ENCODE data around the gene ACAA1. TPM values are rescaled to one million over a fixed set of nuclear protein-coding genes. Genes with fewer than 3 reads are reported as not detected.

ACAA1 gene
- total RNA-seq, 4 donors from 2014 or later: 24.5 to 31.2 (median 29.3) TPM

DNA sequence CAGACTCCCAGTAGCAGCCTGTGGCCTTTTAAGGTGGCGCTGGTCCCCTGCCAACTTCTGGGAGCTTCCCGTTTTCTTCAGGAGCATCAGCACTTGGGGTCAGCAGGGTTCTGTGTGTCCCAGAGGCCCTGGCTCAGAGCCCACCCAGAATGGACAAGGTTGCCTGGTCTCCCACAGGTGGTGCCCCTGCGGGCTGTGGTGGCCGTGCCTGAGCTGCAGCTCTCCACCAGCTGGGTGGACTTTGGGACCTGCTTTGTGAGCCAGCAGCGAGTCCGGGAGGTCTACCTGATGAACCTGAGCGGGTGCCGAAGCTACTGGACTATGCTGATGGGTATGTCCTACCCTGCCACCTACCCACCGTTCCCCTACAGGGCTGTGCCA is 15.5 kb downstream of the ACAA1 start:
- peaks cover 0 to 58% of the 10 kb centered on the region in 2 donors for H3K36me3 ChIP-seq
- no peaks in the 10 kb centered on the region for H3K4me1 ChIP-seq
- no peak for ATAC-seq
- H3K9me3 ChIP-seq: no peaks in the 10 kb centered on the region
- no peak overlapping the region for H3K4me3 ChIP-seq
- TF ChIP-seq POLR2A (IDR thresholded peaks at IDR 0.05): no peak
- TF ChIP-seq, protein P1, sequence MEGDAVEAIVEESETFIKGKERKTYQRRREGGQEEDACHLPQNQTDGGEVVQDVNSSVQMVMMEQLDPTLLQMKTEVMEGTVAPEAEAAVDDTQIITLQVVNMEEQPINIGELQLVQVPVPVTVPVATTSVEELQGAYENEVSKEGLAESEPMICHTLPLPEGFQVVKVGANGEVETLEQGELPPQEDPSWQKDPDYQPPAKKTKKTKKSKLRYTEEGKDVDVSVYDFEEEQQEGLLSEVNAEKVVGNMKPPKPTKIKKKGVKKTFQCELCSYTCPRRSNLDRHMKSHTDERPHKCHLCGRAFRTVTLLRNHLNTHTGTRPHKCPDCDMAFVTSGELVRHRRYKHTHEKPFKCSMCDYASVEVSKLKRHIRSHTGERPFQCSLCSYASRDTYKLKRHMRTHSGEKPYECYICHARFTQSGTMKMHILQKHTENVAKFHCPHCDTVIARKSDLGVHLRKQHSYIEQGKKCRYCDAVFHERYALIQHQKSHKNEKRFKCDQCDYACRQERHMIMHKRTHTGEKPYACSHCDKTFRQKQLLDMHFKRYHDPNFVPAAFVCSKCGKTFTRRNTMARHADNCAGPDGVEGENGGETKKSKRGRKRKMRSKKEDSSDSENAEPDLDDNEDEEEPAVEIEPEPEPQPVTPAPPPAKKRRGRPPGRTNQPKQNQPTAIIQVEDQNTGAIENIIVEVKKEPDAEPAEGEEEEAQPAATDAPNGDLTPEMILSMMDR (IDR thresholded peaks at IDR 0.05 in 4 of 5, conservative IDR thresholded peaks at IDR 0.05 in 1 of 5): no peak
- DNase-seq: no peak
- no peak overlapping the region for H3K27ac ChIP-seq
- intact Hi-C loops (cut with DNase I; ENCODE audit: low total_unique reads) (no loop called here), in situ Hi-C loops (cut with MboI; ENCODE audit: low sequenced_read_pairs in 4 of 4) (no loop called here)
- no peaks in the 10 kb centered on the region for H3K27me3 ChIP-seq

DNA sequence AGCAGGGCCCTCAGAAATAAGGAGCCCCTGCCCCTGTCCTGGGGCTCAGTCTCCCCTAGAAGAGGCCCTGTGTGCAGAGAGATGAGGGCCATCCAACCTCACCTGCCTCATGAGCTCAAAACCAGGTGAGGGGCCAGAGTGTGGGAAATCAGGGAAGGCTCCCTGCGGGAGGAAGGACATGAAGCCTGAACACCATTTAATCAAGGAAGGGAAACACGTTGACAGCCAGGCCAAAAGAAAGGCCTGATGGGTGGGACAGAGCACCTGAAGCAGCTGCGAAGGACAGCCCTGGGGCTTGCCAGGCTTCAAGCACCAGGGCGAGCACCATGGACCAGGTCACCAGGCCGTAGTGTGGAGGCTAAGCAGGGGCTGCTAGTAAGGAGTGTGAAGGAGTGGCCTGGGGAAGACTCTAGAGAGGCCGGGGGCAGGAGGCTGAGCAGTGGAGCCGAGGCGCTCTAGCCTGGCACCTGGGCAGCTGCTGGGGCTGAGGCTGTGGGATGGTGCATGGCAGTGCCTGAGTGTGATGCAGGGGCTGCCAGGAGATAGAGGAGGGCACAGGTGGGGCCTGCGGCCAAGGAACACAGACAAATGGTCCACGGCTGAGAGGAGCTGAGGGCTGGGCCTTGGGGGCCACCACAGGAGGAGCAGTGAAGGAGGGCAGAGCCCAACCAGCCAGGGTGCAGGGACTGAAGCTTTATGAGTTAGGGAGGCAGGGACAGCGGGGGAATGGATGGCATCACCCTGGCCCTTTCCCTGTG is 16.1 kb downstream of the ACAA1 start:
- in situ Hi-C loops (cut with MboI; ENCODE audit: low sequenced_read_pairs in 4 of 4): no loop called here
- intact Hi-C loops (cut with DNase I; ENCODE audit: low total_unique reads): no loop called here
- no peak for DNase-seq

DNA sequence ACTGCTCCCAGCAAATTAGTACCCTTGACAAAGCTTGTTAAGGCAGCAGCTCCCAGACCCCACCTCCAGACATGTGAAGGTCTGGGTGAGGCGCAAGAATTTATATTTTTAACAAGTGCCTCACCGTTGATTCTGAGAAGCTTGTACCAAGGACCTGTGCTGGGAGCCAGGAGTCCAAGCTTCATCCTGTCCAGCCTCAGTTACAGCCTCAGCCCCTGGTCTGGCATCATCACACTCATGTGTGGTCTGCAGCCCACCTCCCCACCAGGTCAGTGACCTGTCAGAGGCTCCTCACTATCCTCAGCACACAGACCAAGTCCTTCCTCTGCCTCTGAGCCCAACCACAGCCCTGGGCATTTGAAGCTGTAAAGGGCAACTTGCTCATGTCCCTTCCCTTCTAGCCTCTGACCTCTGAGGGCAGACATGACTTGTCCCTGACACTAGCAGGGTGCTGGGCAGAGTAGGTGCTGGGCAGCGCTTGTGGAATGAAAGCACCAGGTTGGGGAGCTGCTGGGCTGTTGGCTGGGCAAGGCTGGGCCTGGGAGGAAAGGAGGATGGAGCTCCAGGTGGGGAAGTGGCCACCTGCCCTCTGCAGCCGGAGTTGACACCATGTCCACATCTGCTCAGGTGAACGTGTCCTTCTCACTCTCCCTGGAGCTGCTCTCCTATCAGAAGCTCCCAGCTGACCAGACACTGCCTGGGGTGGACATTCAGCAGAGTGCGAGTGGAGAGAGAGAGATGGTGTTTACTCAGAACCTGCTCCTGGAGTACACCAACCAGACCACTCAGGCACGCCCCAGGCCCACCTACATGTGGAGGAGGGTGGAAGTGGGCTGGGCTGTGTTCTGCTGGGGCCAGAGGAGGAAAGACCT is 16.9 kb downstream of the ACAA1 start:
- Histone ChIP-seq H3K4me3 (no peak overlapping the region), H3K36me3 (peaks cover 0 to 44% of the 10 kb centered on the region in 2 donors), H3K4me1 (no peaks in the 10 kb centered on the region), H3K27me3 (no peaks in the 10 kb centered on the region), H3K27ac (no peak overlapping the region), H3K9me3 (no peaks in the 10 kb centered on the region)
- ATAC-seq (no peak), DNase-seq (peak in 1 of 2 donors; percentile 7)
- TF ChIP-seq, protein P1 (IDR thresholded peaks at IDR 0.05 in 4 of 5, conservative IDR thresholded peaks at IDR 0.05 in 1 of 5): no peak
- TF ChIP-seq POLR2A (IDR thresholded peaks at IDR 0.05): no peak
- intact Hi-C loops (cut with DNase I; ENCODE audit: low total_unique reads) (no loop called here), in situ Hi-C loops (cut with MboI; ENCODE audit: low sequenced_read_pairs in 4 of 4) (no loop called here)

More for the DNA sequence above, 16.1 kb downstream of the ACAA1 start:
- H3K4me3 ChIP-seq: no peak overlapping the region
- peaks cover 0 to 53% of the 10 kb centered on the region in 2 donors for H3K36me3 ChIP-seq
- no peak for ATAC-seq
- no peaks in the 10 kb centered on the region for H3K4me1 ChIP-seq
- no peaks in the 10 kb centered on the region for H3K9me3 ChIP-seq
- H3K27ac ChIP-seq: no peak overlapping the region
- no peak for TF ChIP-seq POLR2A (IDR thresholded peaks at IDR 0.05)
- TF ChIP-seq, protein P1 (IDR thresholded peaks at IDR 0.05 in 4 of 5, conservative IDR thresholded peaks at IDR 0.05 in 1 of 5): no peak
- no peaks in the 10 kb centered on the region for H3K27me3 ChIP-seq

GRCh38 chr3:38119248-38119544 is 17.7 kb downstream of the ACAA1 start:
- no peak for ATAC-seq
- Histone ChIP-seq H3K27me3 (no peaks in the 10 kb centered on the region), H3K4me3 (no peak overlapping the region), H3K36me3 (peaks cover 0 to 36% of the 10 kb centered on the region in 2 donors), H3K9me3 (no peaks in the 10 kb centered on the region), H3K27ac (no peak overlapping the region), H3K4me1 (no peaks in the 10 kb centered on the region)
- in situ Hi-C loops (cut with MboI; ENCODE audit: low sequenced_read_pairs in 4 of 4) (no loop called here), intact Hi-C loops (cut with DNase I; ENCODE audit: low total_unique reads) (no loop called here)
- DNase-seq: peak in 1 of 2 donors; percentile 8
- TF ChIP-seq, protein P1 (IDR thresholded peaks at IDR 0.05 in 4 of 5, conservative IDR thresholded peaks at IDR 0.05 in 1 of 5): no peak
- TF ChIP-seq POLR2A (IDR thresholded peaks at IDR 0.05): no peak
